ENCODE measurements around the gene RREB1.

RREB1 gene

DNA sequence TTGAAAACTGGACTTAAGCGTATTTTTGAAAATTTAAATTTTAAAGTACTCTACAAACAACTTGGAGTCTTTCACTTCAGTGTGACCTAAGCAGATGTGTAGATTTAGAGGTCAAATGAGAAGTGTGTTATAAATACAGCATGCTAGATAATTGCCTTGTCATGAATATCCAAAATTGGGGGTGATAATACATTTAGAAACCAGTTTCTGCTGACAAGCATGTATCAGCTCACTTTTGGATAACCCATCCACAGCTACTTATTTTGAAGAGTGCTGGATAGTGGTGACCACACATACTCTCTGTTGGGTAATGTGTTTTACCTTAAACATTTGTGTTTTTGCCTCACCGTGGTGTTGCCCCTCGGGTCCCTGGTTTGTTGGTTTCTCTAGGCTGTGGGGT, 14.9 kb downstream of the RREB1 start:
- DNase-seq (ENCODE audit: low read depth): no peak

DNA sequence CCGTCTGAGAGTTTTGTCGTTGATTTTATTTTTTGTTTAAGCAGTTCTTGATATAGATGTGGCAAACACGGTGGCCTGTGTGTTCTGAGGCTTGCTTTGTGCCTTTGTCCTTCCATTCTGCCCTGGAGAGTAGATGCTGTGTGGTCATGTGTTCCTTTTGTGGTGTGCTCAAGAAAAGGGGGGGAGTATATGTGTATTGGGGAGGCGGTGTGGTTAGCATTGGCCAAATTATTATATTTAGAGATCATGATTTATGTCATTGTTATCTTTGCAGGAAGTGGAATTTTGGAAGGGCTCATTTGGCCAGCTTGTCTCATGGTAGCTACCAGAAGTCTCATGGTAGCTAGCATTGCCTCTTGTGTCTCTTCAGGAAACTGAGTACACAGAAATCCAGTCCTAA, 16.4 kb downstream of the RREB1 start:
- DNase-seq (ENCODE audit: low read depth): no peak

GRCh38 chr6:7124636-7125035, 16.9 kb downstream of the RREB1 start:
- DNase-seq (ENCODE audit: low read depth): no peak

DNA sequence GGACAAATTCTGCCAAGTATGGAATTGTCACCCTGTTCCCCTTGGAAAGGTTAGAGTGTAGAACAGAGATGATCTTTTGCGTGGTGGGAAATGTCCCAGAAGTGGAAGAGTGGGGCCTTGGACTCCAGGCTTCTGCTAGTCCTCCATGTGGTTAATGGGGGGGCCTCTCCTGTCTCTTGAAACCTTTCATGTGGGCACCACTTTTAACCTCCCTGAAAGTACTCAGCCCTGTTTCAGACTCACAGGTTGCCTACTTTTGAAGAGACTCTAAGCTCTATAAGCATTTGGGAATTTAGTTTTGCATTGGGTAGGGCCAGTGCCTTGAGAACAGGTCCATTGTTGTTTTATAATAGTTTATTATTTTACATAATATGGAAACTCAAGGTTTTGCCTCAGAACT, 17.5 kb downstream of the RREB1 start:
- no peak for DNase-seq (ENCODE audit: low read depth)

- DNase-seq (ENCODE audit: low read depth): no peak
Observed at GRCh38 chr6:7126754-7127153, 19.0 kb downstream of the RREB1 start.

DNA sequence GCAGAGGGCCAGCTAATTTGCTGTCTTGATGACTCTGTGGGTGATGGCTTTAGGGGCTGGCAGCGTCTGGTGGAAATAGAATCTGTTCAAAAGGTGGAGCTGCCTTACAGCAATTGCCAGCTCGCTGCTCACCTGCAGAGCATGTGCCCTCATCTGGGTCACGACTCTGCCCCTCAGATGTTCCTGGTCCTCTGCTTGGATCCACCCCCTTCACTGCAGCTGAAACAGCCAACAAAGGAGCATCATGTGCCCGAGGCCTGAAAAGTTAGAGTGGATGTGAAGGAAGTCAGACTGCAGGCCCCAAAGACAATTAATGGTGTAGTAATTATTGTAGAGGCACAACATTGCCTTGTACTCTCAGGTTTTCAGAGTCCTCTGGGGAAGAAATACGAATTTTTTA, 19.9 kb downstream of the RREB1 start:
- no peak for DNase-seq (ENCODE audit: low read depth)

DNA sequence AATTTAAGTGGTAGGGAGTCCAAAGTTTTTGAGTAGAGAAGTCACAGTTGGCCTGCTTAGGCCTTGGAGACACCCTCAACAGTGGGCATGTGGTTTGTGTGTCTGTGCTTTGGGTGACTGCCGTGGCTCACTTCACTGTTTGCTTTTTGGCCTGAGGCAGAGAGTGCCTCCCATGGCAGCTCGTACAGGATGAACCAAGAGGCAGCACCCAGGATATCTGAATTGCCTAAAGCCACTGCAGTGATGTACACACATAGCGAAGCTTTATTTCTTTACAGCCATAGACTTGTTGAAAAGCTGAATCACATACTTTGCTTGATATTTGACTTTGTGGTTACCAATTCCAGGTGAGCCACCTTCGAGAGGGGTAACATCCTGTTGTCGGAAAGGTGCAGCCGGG, 21.6 kb downstream of the RREB1 start:
- DNase-seq (ENCODE audit: low read depth): no peak

- no peak for DNase-seq (ENCODE audit: low read depth)
Observed at GRCh38 chr6:7129784-7130569, 22.2 kb downstream of the RREB1 start.

GRCh38 chr6:7131390-7131789, 23.6 kb downstream of the RREB1 start:
- DNase-seq (ENCODE audit: low read depth): no peak

GRCh38 chr6:7132398-7133035, 24.8 kb downstream of the RREB1 start:
- no peak for DNase-seq (ENCODE audit: low read depth)

- DNase-seq (ENCODE audit: low read depth): no peak
Observed at GRCh38 chr6:7134999-7135745, 27.4 kb downstream of the RREB1 start.

GRCh38 chr6:7135755-7136154, 28.0 kb downstream of the RREB1 start:
- DNase-seq (ENCODE audit: low read depth): no peak

DNA sequence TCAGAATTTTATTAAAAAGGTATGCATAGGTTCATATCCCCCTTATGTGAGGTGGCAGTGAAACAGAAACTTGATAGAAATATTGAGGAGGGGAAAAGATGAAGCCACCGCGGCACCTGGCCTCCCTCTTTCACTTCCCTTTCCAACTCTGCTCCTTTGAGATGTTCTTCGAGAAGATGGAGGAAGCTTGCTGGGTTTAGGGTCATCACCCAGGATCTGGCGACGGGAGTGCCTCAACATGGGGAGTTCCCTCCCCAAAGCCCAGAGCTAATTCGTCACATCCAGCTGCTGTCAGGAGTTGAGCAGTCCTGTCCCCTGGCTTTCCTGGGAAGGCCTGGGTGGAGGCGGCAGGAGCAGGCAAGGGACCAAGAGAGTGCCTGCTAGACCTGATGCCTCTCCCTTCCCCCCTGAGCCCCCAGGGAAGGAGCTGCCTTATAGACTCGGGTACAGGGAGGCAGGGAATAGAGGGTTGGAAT, 29.1 kb downstream of the RREB1 start:
- no peak for DNase-seq (ENCODE audit: low read depth)

- peak; percentile 42 for DNase-seq (ENCODE audit: low read depth)
Observed at GRCh38 chr6:7137335-7138045, 29.7 kb downstream of the RREB1 start.

GRCh38 chr6:7138046-7138531, 30.3 kb downstream of the RREB1 start:
- no peak for DNase-seq (ENCODE audit: low read depth)

GRCh38 chr6:7138921-7139358, 31.2 kb downstream of the RREB1 start:
- DNase-seq (ENCODE audit: low read depth): no peak

GRCh38 chr6:7139835-7140470, 32.2 kb downstream of the RREB1 start:
- DNase-seq (ENCODE audit: low read depth): no peak

DNA sequence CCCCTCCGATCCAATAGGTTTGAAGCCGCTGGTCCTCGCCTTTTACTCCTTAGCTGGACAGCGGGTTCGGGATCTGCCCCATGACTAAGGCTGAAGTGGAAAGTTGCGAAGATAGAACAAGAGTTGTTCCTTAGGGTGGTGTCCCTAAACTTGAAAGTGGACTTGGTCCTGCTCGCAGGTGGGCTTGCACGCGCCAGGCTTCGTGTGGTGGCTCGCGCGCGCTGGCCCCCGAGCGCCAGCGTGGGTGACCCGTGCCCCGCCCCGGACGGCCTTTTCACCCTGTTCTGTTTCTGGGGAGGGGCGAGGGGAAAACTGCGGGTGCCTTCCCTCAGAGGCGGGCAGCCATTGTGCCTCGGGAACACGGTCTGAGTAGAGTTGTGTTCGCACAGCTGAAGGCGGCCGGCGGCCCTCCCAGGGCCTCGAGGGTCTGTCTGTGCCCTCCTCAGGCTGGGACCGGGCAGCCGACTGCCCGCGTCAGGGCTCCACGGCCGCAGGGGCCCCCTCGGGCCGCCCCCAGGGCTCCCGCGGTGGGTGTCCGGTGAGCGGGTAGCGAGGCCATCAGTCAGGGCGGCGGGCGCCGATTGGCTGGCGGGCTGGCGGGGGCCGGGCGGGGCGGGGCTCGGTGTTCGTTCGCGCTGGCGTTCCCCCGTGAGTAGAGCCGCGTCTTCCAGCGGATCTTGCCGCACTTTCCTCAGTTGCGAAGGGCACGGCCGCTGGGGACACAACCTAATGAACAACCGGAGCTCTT, 33.0 kb downstream of the RREB1 start:
- peak; percentile 67 for DNase-seq (ENCODE audit: low read depth)

- DNase-seq (ENCODE audit: low read depth): no peak
Observed at GRCh38 chr6:7142228-7142801, 34.6 kb downstream of the RREB1 start.

DNA sequence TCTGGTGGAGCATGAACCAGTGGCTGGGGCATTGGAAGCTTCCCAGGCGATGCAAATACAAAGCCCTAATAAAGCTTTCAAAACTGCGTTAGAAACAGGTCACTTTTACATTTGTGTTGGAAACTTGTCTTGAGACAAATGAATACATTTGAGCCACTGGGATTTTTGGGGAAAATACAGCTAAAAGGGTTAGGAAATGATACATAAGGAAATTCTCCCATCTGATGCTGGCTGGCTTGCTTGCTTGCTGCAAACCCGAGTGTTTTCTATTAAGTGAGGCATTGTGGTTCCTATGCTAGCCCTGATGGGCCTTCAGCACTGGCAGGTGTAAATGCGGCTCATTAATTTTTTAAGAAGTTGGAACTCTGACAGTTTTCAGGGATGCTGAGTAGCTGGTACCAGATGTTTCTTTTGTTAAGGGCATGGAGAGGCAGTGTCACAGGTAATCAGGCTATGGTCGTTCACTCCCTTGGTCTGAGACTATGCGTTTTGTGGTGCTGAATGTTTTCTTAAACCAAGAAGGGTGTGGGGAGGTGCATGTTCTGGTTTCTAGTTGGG, 35.2 kb downstream of the RREB1 start:
- no peak for DNase-seq (ENCODE audit: low read depth)

All from activated T-helper 1 cell treated with Interleukin-2 at 50 U/mL for 16 hours (primary cell).